DOHH2 (cell line): Measurements from ENCODE around the gene ANKDD1A.

Source experiments
- H3F3A ChIP-seq: fragments of 200-600 bp; sonication (generic), shearing (Covaris generic); 2 replicates; pipeline ENCODE4 v1.6.0; 2016; ENCODE audit warnings: antibody characterized with exemption, mild to moderate bottlenecking; ENCODE audit not compliant: control insufficient read depth, insufficient read depth
- H3K27ac ChIP-seq: fragments of 200-600 bp; sonication (generic); 2 replicates; pipeline ENCODE4 v1.5.1; 2014; ENCODE audit warnings: low read depth, mild to moderate bottlenecking, low read length, moderate library complexity
- H3K27me3 ChIP-seq: fragments of 200-600 bp; sonication (generic); 2 replicates; pipeline ENCODE4 v1.6.1; 2014; ENCODE audit warnings: mild to moderate bottlenecking, low read length, mixed read lengths; ENCODE audit not compliant: control insufficient read depth
- H3K36me3 ChIP-seq: fragments of 200-600 bp; sonication (generic); 2 replicates; pipeline ENCODE4 v1.6.1; 2014; ENCODE audit warnings: mild to moderate bottlenecking, low read length, moderate library complexity, mixed read lengths; ENCODE audit not compliant: control insufficient read depth
- H3K4me1 ChIP-seq: fragments of 200-600 bp; sonication (generic); 2 replicates; pipeline ENCODE4 v1.6.1; 2014; ENCODE audit warnings: mild to moderate bottlenecking, low read length, mixed read lengths; ENCODE audit not compliant: control insufficient read depth
- H3K4me2 ChIP-seq: fragments of 200-600 bp; sonication (generic); 2 replicates; pipeline ENCODE4 v1.6.0; 2014; ENCODE audit warnings: mild to moderate bottlenecking, low read length, moderate library complexity
- H3K4me3 ChIP-seq: fragments of 200-600 bp; sonication (generic); 2 replicates; pipeline ENCODE4 v1.5.1; 2014; ENCODE audit warnings: mild to moderate bottlenecking, low read length, mixed read lengths
- H3K79me2 ChIP-seq: fragments of 200-600 bp; sonication (generic); 2 replicates; pipeline ENCODE4 v1.6.1; 2014; ENCODE audit warnings: mild to moderate bottlenecking, low read length, mixed read lengths; ENCODE audit not compliant: control insufficient read depth
- H3K9me2 ChIP-seq: fragments of 200-600 bp; sonication (generic); replicated peaks from 2 replicates; pipeline ENCODE4 v1.6.1; 2014; ENCODE audit warnings: mild to moderate bottlenecking, low read length, mixed read lengths; ENCODE audit not compliant: control insufficient read depth
- H3K9me3 ChIP-seq: fragments of 200-600 bp; sonication (generic); 2 replicates; pipeline ENCODE4 v1.6.1; 2014; ENCODE audit warnings: antibody characterized with exemption, low read length, mixed read lengths; ENCODE audit not compliant: control insufficient read depth, insufficient read depth
- H4K20me1 ChIP-seq: fragments of 200-600 bp; sonication (generic); 2 replicates; pipeline ENCODE4 v1.6.0; 2014; ENCODE audit warnings: low read depth, mild to moderate bottlenecking, antibody characterized with exemption, low read length, moderate library complexity; ENCODE audit not compliant: control insufficient read depth, insufficient read depth
- CTCF ChIP-seq: fragments of 200-600 bp; sonication (generic); IDR thresholded peaks from one replicate; pipeline ENCODE4 v1.5.1; 2014; ENCODE audit warnings: antibody characterized with exemption, mild to moderate bottlenecking, low read depth, low read length; ENCODE audit not compliant: poor library complexity, severe bottlenecking
- EZH2phosphoT487 ChIP-seq: fragments of 200-600 bp; sonication (generic); IDR thresholded peaks from 2 replicates; pipeline ENCODE4 v1.6.1; 2017; ENCODE audit warnings: borderline replicate concordance, mild to moderate bottlenecking, antibody characterized with exemption, low read length, moderate library complexity, mixed read lengths

ANKDD1A gene

DNA sequence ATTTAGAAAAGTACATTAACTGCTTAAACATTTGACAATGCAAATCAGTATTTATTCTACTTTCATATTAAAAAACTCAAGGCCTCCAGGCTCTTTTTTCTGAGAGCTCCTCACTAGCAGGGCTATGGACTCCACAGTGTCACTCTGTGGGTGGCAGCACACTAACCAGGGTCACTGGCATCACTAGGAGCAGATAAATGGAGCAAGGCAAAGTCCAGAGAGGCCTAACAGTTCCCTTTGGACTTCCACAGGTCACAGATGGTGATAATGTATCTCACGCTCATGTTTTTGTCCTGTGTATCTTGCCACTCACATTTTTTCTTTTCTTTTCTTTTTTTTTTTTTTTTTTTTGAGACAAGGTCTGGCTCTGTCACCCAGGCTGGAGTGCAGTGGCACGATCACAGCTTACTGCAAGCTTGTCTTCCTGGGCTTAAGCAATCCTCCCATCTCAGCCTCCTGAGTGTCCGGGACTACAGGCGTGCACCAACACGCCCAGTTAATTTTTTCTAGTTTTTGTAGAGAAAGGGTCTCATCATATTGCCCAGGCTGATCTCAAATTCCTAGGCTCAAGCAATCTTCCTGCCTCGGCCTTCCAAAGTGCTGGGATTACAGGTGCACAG is 70.2 kb downstream of the ANKDD1A start:
- Histone ChIP-seq H4K20me1 (no peaks in the 10 kb centered on the region), H3K79me2 (peaks cover 9% of the 10 kb centered on the region), H3K9me3 (no peaks in the 10 kb centered on the region), H3K27me3 (no peaks in the 10 kb centered on the region), H3K27ac (no peak overlapping the region), H3K9me2 (no peaks in the 10 kb centered on the region), H3K4me3 (no peak overlapping the region), H3K4me1 (peaks cover 20% of the 10 kb centered on the region), H3K36me3 (peaks cover 21% of the 10 kb centered on the region), H3F3A (no peaks in the 10 kb centered on the region), H3K4me2 (no peak overlapping the region)
- TF ChIP-seq CTCF: no peak
- no peak for TF ChIP-seq EZH2phosphoT487

- no peak overlapping the region for H3K27ac ChIP-seq
- H3K36me3 ChIP-seq: peaks cover 25% of the 10 kb centered on the region
- H3K27me3 ChIP-seq: no peaks in the 10 kb centered on the region
- no peak for TF ChIP-seq CTCF
- no peak for TF ChIP-seq EZH2phosphoT487
- H3K9me3 ChIP-seq: no peaks in the 10 kb centered on the region
- H4K20me1 ChIP-seq: no peaks in the 10 kb centered on the region
- peaks cover 2% of the 10 kb centered on the region; the same call in 1 of the 2 replicates for H3F3A ChIP-seq
- no peak overlapping the region for H3K4me3 ChIP-seq
- peaks cover 24% of the 10 kb centered on the region for H3K4me1 ChIP-seq
- H3K9me2 ChIP-seq: no peaks in the 10 kb centered on the region
- H3K4me2 ChIP-seq: no peak overlapping the region
- peaks cover 13% of the 10 kb centered on the region for H3K79me2 ChIP-seq
Observed at GRCh38 chr15:64982472-64982871, 70.8 kb downstream of the ANKDD1A start.

GRCh38 chr15:64985366-64986033 is 73.8 kb downstream of the ANKDD1A start:
- no peaks in the 10 kb centered on the region for H3K9me2 ChIP-seq
- no peak overlapping the region for H3K4me3 ChIP-seq
- H3K9me3 ChIP-seq: no peaks in the 10 kb centered on the region
- no peak overlapping the region for H3K27ac ChIP-seq
- peak overlapping the region; percentile 12 for H3K4me2 ChIP-seq
- H3K36me3 ChIP-seq: peaks cover 12% of the 10 kb centered on the region
- no peaks in the 10 kb centered on the region for H3K27me3 ChIP-seq
- H3F3A ChIP-seq: peaks cover 5% of the 10 kb centered on the region; the same call in 1 of the 2 replicates
- peaks cover 29% of the 10 kb centered on the region for H3K79me2 ChIP-seq
- H4K20me1 ChIP-seq: no peaks in the 10 kb centered on the region
- H3K4me1 ChIP-seq: peaks cover 41% of the 10 kb centered on the region
- TF ChIP-seq CTCF (no peak), EZH2phosphoT487 (no peak)
